GM12892 (cell line): ENCODE data around the gene MGMT.

Experiments
- DNase-seq: peaks from one replicate; pipeline ENCODE4 v3.0.0; 2011; ENCODE audit not compliant: insufficient read length
- FAIRE-seq: peaks from 2 replicates; lab custom pipeline; 2011; peaks lifted over from hg19 to GRCh38; lab: Jason Lieb, UNC
- POLR2A ChIP-seq: IDR thresholded peaks from 2 replicates; pipeline ENCODE4 v1.6.1; 2011; ENCODE audit warnings: low read depth, low read length, control low read depth
- POLR2AphosphoS5 ChIP-seq: IDR thresholded peaks from 2 replicates; pipeline ENCODE4 v1.6.1; 2011; ENCODE audit warnings: low read depth, low read length, control low read depth
- TAF1 ChIP-seq: IDR thresholded peaks from 2 replicates; pipeline ENCODE4 v1.6.1; 2011; ENCODE audit warnings: low read depth, mild to moderate bottlenecking, control low read depth, low read length, borderline replicate concordance

The MGMT gene

GRCh38 chr10:129765664-129766550, 298.9 kb downstream of the MGMT start:
- no peak for FAIRE-seq

GRCh38 chr10:129766611-129767550, 299.8 kb downstream of the MGMT start:
- no peak for DNase-seq
- FAIRE-seq, result no peak
- TF ChIP-seq TAF1 (no peak), POLR2A (no peak), POLR2AphosphoS5 (no peak)

More at GRCh38 chr10:129765664-129766550, 298.9 kb downstream of the MGMT start:
- no peak for TF ChIP-seq TAF1
- no peak for TF ChIP-seq POLR2A
- TF ChIP-seq POLR2AphosphoS5, result no peak
- DNase-seq, result no peak

- TF ChIP-seq POLR2AphosphoS5, result no peak
- TF ChIP-seq TAF1, result no peak
- TF ChIP-seq POLR2A, result no peak
- FAIRE-seq, result no peak
- DNase-seq, result no peak
Observed at GRCh38 chr10:129767751-129768150, 300.7 kb downstream of the MGMT start.

- TF ChIP-seq TAF1 (no peak), POLR2A (no peak), POLR2AphosphoS5 (no peak)
- DNase-seq (no peak), FAIRE-seq (no peak)
Observed at GRCh38 chr10:129768437-129769355, 301.7 kb downstream of the MGMT start.

GRCh38 chr10:129769381-129770116, 302.5 kb downstream of the MGMT start:
- FAIRE-seq (no peak), DNase-seq (no peak)
- no peak for TF ChIP-seq TAF1

GRCh38 chr10:129770286-129770685, 303.2 kb downstream of the MGMT start:
- FAIRE-seq (no peak), DNase-seq (no peak)
- no peak for TF ChIP-seq POLR2AphosphoS5
- TF ChIP-seq TAF1, result no peak
- TF ChIP-seq POLR2A, result no peak

GRCh38 chr10:129771024-129771423, 304.0 kb downstream of the MGMT start:
- no peak for DNase-seq
- no peak for TF ChIP-seq POLR2AphosphoS5
- TF ChIP-seq POLR2A, result no peak
- no peak for TF ChIP-seq TAF1
- FAIRE-seq, result no peak

- no peak for FAIRE-seq
- TF ChIP-seq POLR2AphosphoS5, result no peak
- no peak for TF ChIP-seq POLR2A
- no peak for TF ChIP-seq TAF1
- DNase-seq, result no peak
Observed at GRCh38 chr10:129771576-129771975, 304.5 kb downstream of the MGMT start.

- TF ChIP-seq POLR2A (no peak), TAF1 (no peak), POLR2AphosphoS5 (no peak)
- no peak for FAIRE-seq
- DNase-seq, result no peak
Observed at GRCh38 chr10:129771991-129772431, 305.0 kb downstream of the MGMT start.
